ENCODE measurements around the gene MARF1. TPM values are rescaled to one million over a fixed set of nuclear protein-coding genes. Genes with fewer than 3 reads are reported as not detected.
"Not testable (repeated sequence)": the region's sequence is repeated elsewhere in the genome, so short reads cannot be mapped to it uniquely, and the experiment has no call there.

The MARF1 gene
- total RNA-seq, 6 donors from 2014 or later, result 27.2 to 94.3 (median 71.3) TPM

DNA sequence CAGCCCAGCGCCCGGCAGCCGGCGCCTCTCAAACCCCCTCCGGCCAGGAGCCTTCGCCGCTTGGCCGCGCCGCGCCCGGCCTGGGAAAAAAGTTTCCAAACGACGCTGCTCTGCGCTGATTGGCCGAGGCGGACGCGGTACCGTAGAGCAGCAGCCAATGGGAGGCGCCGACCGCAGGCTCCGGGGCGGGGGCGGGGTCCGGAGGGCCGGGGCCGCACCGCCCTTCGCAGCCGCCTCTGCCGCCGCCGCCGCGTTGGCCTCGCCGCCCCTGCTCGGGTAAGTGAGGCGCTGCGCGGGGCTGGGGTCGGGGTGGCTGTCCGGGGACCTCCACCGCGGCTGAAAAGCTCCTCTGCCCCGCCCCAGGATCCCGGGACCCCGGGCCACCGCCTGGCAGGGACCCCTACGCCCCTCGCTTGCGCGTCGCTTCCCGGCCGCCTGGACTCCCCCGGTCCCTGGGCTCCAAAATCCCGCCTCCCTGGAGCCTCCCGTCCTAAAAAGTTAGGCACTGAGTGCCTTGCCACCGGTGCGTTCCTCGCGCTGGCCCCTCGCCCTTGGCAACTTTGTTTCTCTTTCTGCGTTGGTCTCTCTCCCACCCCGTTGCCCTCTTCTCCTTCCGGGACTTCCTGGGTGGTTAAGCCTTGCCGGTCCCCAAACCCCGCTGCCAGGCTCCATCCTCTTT is 7.2 kb upstream of the MARF1 start, which contains the start of gene NDE1:
TSS of gene NDE1 (plus strand) at position 227 of the 679 bp plus-strand sequence. CDS start 14,534 bp downstream, outside the sequence.
- no peaks in the 10 kb centered on the region for H3K9me3 ChIP-seq
- peak; percentile 99 to 100 for ATAC-seq (ENCODE audit: low FRiP score in 2 of 2)
- peak; percentile 94 to 98 for DNase-seq
- TF ChIP-seq POLR2A (IDR thresholded peaks at IDR 0.05) (peak in 3 of 4 donors; percentile 56 to 83 (median 73)), POLR2AphosphoS5 (IDR thresholded peaks at IDR 0.05) (peak; percentile 21 to 68), EP300 (IDR thresholded peaks at IDR 0.05) (no peak)
- TF ChIP-seq, protein P1, sequence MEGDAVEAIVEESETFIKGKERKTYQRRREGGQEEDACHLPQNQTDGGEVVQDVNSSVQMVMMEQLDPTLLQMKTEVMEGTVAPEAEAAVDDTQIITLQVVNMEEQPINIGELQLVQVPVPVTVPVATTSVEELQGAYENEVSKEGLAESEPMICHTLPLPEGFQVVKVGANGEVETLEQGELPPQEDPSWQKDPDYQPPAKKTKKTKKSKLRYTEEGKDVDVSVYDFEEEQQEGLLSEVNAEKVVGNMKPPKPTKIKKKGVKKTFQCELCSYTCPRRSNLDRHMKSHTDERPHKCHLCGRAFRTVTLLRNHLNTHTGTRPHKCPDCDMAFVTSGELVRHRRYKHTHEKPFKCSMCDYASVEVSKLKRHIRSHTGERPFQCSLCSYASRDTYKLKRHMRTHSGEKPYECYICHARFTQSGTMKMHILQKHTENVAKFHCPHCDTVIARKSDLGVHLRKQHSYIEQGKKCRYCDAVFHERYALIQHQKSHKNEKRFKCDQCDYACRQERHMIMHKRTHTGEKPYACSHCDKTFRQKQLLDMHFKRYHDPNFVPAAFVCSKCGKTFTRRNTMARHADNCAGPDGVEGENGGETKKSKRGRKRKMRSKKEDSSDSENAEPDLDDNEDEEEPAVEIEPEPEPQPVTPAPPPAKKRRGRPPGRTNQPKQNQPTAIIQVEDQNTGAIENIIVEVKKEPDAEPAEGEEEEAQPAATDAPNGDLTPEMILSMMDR (IDR thresholded peaks at IDR 0.05), result peak in 3 of 6 experiments; percentile 12 to 30 (median 30)
- H3K4me3 ChIP-seq, result peak within 1 kb of the TSS; percentile 86 to 97 (median 92)
- peaks cover 0 to 4% (median 0%) of the 10 kb centered on the region in 4 donors for H3K36me3 ChIP-seq
- WGBS, 2 donors, result 0% methylated on average over 11 to 40 of the region's 71 CpGs
- H3K27ac ChIP-seq, result peak within 1 kb of the TSS; percentile 90 to 96 (median 96)
- peaks cover 14 to 39% (median 26%) of the 10 kb centered on the region in 4 donors for H3K4me1 ChIP-seq
- no peaks in the 10 kb centered on the region for H3K27me3 ChIP-seq

DNA sequence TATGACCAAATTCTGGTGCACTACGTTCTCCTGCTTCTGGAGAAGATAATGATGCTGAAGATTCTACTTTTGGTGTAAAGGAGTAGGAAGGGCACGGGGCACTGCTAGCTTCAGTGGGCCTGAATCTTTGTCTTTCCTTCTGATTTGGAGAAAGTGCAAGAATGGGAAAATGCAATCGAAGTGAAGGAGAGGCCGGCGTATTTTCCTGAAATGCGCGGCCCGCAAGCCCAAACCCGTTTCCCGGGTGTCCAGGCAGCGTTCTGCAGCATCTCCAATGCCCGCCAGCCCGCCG is 6.7 kb upstream of the MARF1 start:
- no peaks in the 10 kb centered on the region for H3K9me3 ChIP-seq
- 1 to 4% methylated on average over 7 to 14 of the region's 14 CpGs for WGBS, 2 donors
- H3K27ac ChIP-seq, result peak overlapping the region; percentile 90 to 96 (median 96)
- H3K27me3 ChIP-seq, result no peaks in the 10 kb centered on the region
- peaks cover 0 to 4% (median 0%) of the 10 kb centered on the region in 4 donors for H3K36me3 ChIP-seq
- ATAC-seq (ENCODE audit: low FRiP score in 2 of 2) (no peak), DNase-seq (no peak)
- peaks cover 14 to 39% (median 26%) of the 10 kb centered on the region in 4 donors for H3K4me1 ChIP-seq
- TF ChIP-seq POLR2A (IDR thresholded peaks at IDR 0.05) (no peak), EP300 (IDR thresholded peaks at IDR 0.05) (no peak)
- TF ChIP-seq, protein P1 (IDR thresholded peaks at IDR 0.05), result no peak
- peak overlapping the region; percentile 62 to 97 (median 86) for H3K4me3 ChIP-seq

- 69 to 79% methylated on average over 17 of the region's 17 CpGs for whole genome bisulfite sequencing, 2 donors
- H3K4me1 ChIP-seq, result peaks cover 14 to 40% (median 26%) of the 10 kb centered on the region in 4 donors
- H3K27me3 ChIP-seq; H3K36me3 ChIP-seq; DNase-seq; H3K9me3 ChIP-seq; ATAC-seq (ENCODE audit: low FRiP score in 2 of 2): not testable (repeated sequence)
- H3K4me3 ChIP-seq, result peak overlapping the region in 3 of 4 donors; percentile 86 to 97 (median 87)
- H3K27ac ChIP-seq, result peak overlapping the region; percentile 90 to 96 (median 96)
Measured at GRCh38 chr16:15649311-15649710, 6.4 kb upstream of the MARF1 start.

DNA sequence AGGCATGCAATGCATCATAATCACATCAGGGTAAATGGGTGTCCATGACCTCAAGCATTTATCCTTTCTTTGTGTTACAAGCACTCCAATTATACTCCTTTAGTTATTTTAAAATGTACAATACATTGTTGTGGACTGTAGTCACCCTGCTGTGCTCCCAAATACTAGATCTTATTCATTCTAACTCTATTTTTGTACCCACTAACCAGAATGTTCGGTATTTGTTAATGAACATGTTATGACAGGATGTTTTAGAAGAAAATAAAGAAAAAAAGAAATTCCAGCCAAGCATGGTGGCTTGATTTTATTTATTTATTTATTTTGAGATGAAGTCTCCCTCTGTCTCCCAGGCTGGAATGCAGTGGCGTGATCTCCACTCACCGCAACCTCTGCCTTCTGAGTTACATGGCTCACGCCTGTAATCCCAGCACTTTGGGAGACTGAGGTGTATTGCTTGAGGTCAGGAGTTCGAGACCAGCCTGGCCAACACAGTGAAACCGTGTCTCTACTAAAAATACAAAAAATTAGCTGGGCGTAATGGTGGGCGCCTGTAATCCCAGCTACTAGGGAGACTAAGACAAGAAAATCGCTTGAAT is 5.3 kb upstream of the MARF1 start:
- 93 to 94% methylated on average over 9 of the region's 9 CpGs for WGBS, 2 donors
- no peak for DNase-seq
- no peak overlapping the region for H3K27ac ChIP-seq

More for the DNA sequence above, 5.3 kb upstream of the MARF1 start:
- Histone ChIP-seq H3K4me1 (peaks cover 20 to 43% (median 30%) of the 10 kb centered on the region in 4 donors), H3K27me3 (no peaks in the 10 kb centered on the region), H3K36me3 (peaks cover 0 to 4% (median 0%) of the 10 kb centered on the region in 4 donors), H3K9me3 (no peaks in the 10 kb centered on the region), H3K4me3 (no peak overlapping the region)
- TF ChIP-seq, protein P1 (IDR thresholded peaks at IDR 0.05), result no peak
- no peak for TF ChIP-seq POLR2A (IDR thresholded peaks at IDR 0.05)
- TF ChIP-seq EP300 (IDR thresholded peaks at IDR 0.05), result no peak
- no peak for TF ChIP-seq POLR2AphosphoS5 (IDR thresholded peaks at IDR 0.05)
- no peak for ATAC-seq (ENCODE audit: low FRiP score in 2 of 2)

Data from upper lobe of left lung (tissue), 6 donors.